Measurements from ENCODE around the gene INTS15.

GRCh38 chr7:6640246-6640721 is 50.5 kb downstream of the INTS15 start:
- TF ChIP-seq YY1 (IDR thresholded peaks at IDR 0.05; ENCODE audit: insufficient read depth, insufficient read length) (no peak), ZNF274 (IDR thresholded peaks at IDR 0.05; ENCODE audit: low read depth, low read length) (no peak)

All from NT2/D1 (cell line).